Measurements from ENCODE around the gene ANKRD53. TPM values are rescaled to one million over a fixed set of nuclear protein-coding genes. Genes with fewer than 3 reads are reported as not detected.

Gene ANKRD53
- total RNA-seq, 1 experiment from 2014 or later, result 0.36 TPM

Other genes with a start within 250 kb of the ANKRD53 start
- 0.08 and 0.13 TPM in 2 replicates for gene ADD2, start 210.4 kb upstream of the ANKRD53 start, total RNA-seq (2014; rRNA removed; shearing (Covaris generic))
- gene FIGLA, start 188.0 kb upstream of the ANKRD53 start, total RNA-seq (2014; rRNA removed; shearing (Covaris generic)), result not detected in 2 replicates
- gene CLEC4F, start 158.0 kb upstream of the ANKRD53 start, total RNA-seq (2014; rRNA removed; shearing (Covaris generic)), result not detected in 2 replicates
- gene CD207, start 142.8 kb upstream of the ANKRD53 start, total RNA-seq (2014; rRNA removed; shearing (Covaris generic)), result 0.08 TPM in 1 of 2 replicates, not detected in the other
- 7.3 and 9.2 TPM in 2 replicates for gene VAX2, start 78.1 kb upstream of the ANKRD53 start, total RNA-seq (2014; rRNA removed; shearing (Covaris generic))
- gene ATP6V1B1, start 42.7 kb upstream of the ANKRD53 start, total RNA-seq (2014; rRNA removed; shearing (Covaris generic)), result 1.6 and 2.0 TPM in 2 replicates
- 85.3 and 90.9 TPM in 2 replicates for gene TEX261, start 16.2 kb downstream of the ANKRD53 start, total RNA-seq (2014; rRNA removed; shearing (Covaris generic))
- gene NAGK, start 90.0 kb downstream of the ANKRD53 start, total RNA-seq (2014; rRNA removed; shearing (Covaris generic)), result 46.8 and 49.3 TPM in 2 replicates
- 11.5 and 12.7 TPM in 2 replicates for gene MCEE, start 151.6 kb downstream of the ANKRD53 start, total RNA-seq (2014; rRNA removed; shearing (Covaris generic))
- gene MPHOSPH10, start 152.0 kb downstream of the ANKRD53 start, total RNA-seq (2014; rRNA removed; shearing (Covaris generic)), result 61.1 and 71.0 TPM in 2 replicates
- 2.8 and 3.1 TPM in 2 replicates for gene PAIP2B, start 248.5 kb downstream of the ANKRD53 start, total RNA-seq (2014; rRNA removed; shearing (Covaris generic))